ENCODE measurements around the gene SMG9.
A peak's percentile ranks its signal among the peaks of the same experiment; 100 is the strongest.

Gene SMG9

DNA sequence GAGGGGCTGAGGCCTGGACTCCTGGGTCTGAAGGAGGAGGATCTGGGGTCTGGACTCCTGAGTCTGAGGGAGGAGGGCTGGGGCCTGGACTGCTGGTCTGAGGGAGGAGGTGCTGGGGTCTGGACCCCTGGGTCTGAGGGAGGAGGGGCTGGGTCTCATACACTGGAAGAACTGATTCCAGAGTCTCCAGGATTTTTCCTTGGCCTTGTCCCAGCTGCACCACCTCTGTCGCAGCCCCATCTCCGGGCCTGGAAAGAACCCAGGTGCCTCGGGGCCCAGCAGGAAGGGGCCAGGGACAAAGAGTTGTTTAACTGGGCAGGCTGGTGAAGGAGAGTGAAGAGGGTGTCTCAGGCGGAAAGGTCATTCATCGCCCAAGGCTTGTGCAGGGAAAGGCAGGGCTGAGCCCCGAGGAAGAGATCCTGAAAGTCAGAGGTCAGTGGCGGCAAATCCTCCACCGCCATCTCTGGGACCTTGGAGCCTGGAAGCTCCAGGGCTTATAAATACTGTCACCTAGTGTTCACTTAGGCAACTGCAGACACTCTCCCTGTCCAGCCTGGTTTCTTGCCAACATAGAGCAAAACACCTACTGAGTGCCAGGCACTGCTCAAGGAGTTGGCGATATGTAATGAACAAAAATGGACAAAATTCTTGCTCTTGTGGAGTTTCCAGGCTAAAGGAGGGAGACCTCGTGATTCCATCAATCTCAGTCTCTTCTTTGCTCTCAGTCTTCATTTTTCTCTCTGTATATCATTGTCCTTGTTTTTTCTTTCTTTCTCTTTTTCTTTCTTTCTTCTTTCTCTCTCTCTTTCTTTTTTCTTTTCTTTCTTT, 30.4 kb upstream of the SMG9 start:
- DNase-seq (ENCODE audit: low read depth), result peak; percentile 81
- TF ChIP-seq, protein P1, sequence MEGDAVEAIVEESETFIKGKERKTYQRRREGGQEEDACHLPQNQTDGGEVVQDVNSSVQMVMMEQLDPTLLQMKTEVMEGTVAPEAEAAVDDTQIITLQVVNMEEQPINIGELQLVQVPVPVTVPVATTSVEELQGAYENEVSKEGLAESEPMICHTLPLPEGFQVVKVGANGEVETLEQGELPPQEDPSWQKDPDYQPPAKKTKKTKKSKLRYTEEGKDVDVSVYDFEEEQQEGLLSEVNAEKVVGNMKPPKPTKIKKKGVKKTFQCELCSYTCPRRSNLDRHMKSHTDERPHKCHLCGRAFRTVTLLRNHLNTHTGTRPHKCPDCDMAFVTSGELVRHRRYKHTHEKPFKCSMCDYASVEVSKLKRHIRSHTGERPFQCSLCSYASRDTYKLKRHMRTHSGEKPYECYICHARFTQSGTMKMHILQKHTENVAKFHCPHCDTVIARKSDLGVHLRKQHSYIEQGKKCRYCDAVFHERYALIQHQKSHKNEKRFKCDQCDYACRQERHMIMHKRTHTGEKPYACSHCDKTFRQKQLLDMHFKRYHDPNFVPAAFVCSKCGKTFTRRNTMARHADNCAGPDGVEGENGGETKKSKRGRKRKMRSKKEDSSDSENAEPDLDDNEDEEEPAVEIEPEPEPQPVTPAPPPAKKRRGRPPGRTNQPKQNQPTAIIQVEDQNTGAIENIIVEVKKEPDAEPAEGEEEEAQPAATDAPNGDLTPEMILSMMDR (conservative IDR thresholded peaks at IDR 0.05; ENCODE audit: control insufficient read depth, insufficient read depth, low read depth, low read length), result peak; percentile 100
- no peak overlapping the region for H3K4me3 ChIP-seq (ENCODE audit: control insufficient read depth, low read depth, low read length)

DNA sequence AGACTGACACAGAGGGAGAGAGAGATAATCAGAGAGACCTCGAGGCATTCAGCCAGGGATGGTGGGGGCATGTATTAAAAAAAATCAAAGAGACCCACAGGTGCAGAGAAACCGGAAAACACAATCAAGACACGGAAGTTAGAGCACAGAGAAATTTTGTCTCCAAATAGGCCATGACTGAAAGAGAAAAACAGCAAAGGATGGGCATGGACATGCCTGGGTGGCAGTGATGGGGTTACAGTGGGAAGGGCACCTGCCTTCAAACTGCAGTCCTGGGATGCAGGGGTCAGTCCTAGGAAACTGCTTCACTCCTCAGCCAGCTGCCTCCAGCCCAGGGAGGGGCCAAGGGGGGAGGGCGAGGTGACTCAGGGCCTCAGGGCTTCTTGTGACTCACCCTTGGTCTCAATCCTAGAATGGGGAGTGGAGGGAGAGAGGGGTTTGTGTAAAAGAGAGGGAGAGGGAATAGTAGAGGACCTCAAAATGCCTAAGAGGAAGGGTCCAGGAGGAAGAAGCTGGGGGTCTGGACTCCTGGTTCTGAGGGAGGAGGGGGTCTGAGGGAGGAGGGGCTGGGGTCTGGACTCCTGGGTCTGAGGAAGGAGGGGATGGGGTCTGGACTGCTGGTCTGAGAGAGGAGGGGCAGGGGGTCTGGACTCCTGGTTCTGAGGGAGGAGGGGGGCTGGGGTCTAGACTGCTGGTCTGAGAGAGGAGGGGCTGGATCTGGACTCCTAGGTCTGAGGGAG, 29.6 kb upstream of the SMG9 start:
- TF ChIP-seq, protein P1 (conservative IDR thresholded peaks at IDR 0.05; ENCODE audit: control insufficient read depth, insufficient read depth, low read depth, low read length), result no peak
- H3K4me3 ChIP-seq (ENCODE audit: control insufficient read depth, low read depth, low read length), result no peak overlapping the region
- peak; percentile 89 for DNase-seq (ENCODE audit: low read depth)

DNA sequence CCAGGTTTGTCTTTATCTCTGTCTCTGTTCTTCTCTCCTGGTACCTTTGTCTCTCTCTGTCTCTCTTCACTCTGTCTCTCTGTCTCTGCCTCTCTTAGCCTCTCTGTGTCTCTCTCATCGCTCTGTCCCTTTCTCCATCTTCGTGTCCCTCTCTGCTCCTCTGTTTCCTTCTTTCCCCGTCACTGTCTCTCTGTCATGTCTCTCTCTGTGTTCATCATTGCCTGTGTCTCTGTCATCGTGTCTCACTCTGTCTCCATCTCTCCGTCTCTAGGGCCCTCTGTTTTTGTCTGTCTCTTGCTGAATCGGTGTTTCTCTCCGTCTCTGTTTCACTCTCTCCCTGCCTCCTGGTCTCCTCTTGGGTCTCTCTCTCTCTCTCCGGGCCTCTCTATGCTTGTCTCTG, 28.9 kb upstream of the SMG9 start:
- no peak overlapping the region for H3K4me3 ChIP-seq (ENCODE audit: control insufficient read depth, low read depth, low read length)
- TF ChIP-seq, protein P1 (conservative IDR thresholded peaks at IDR 0.05; ENCODE audit: control insufficient read depth, insufficient read depth, low read depth, low read length), result no peak
- DNase-seq (ENCODE audit: low read depth), result no peak

DNA sequence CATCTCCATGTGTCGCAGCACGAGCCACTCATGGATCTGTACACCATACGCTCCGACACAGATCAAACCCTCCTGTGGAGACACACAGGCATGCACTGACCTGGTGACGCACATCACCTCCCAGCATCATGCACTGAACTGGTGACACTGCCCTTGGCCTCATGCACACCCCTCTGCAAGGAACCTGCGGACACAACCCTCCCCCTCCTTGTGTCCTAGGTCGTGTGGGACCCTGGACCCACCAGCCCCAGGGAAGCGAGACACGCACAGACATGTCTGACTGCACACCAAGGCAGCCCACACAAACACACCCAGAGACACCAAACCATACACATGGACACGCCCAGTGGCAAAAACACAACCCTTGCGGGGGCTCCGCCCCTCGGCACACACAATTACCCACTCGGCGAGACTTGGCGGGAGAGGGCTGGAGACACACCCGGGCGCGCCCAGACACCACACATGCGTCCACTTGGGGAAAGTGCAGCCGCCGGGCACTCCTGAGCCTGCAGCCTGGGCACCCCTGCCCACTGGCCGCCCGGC, 28.0 kb upstream of the SMG9 start:
- no peak for DNase-seq (ENCODE audit: low read depth)

DNA sequence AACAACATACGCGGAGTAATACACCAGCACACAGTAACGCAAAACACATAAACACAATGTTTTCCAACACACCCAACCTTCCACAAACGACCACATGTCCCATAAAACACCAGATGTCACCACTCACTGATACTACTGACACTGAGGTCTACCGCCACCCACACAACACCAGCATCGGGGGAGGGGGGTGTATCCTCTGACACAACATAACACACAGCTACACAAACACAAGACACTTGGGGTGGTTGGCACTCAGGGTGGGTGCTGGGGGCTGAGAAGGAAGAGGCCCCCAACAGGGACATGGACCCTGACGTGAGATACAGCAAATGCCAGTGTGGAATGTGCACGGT, 27.5 kb upstream of the SMG9 start:
- TF ChIP-seq, protein P1 (conservative IDR thresholded peaks at IDR 0.05; ENCODE audit: control insufficient read depth, insufficient read depth, low read depth, low read length), result no peak
- no peak for DNase-seq (ENCODE audit: low read depth)
- no peak overlapping the region for H3K4me3 ChIP-seq (ENCODE audit: control insufficient read depth, low read depth, low read length)

More for the DNA sequence above, 28.0 kb upstream of the SMG9 start:
- no peak overlapping the region for H3K4me3 ChIP-seq (ENCODE audit: control insufficient read depth, low read depth, low read length)
- TF ChIP-seq, protein P1 (conservative IDR thresholded peaks at IDR 0.05; ENCODE audit: control insufficient read depth, insufficient read depth, low read depth, low read length), result no peak

DNA sequence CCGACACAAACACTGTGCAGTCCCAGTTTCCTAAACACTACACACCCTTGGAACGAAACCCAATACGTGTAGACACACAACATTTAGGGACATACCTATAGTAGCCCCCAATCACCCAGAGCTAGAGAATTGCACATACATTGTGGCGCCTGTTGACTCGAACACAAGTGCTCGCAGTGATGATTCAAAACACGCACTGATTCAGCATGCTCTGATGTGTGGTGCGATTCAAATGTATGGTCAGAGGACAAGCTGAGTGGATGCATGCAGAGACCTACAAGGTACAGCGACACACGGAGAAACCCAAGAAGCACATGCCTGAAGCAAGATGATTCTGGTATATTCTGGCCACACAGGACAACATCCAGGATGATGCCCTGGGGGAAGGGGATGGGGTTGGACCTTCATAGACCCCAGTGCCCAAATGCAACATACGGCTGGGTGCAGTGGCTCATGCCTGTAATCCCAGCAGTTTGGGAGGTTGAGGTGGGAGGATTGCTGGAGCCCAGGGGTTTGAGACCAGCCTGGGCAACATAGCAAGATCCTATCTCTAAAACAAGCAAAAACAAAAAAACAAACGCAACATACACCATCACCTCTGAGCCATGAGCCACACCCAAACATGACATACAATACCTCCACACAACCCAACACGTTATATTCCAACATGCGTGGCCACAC, 27.0 kb upstream of the SMG9 start:
- TF ChIP-seq, protein P1 (conservative IDR thresholded peaks at IDR 0.05; ENCODE audit: control insufficient read depth, insufficient read depth, low read depth, low read length), result no peak
- no peak for DNase-seq (ENCODE audit: low read depth)
- no peak overlapping the region for H3K4me3 ChIP-seq (ENCODE audit: control insufficient read depth, low read depth, low read length)
